PC-3 (cell line): Measurements from ENCODE around the gene ZSCAN25. TPM values are rescaled to one million over a fixed set of nuclear protein-coding genes. Genes with fewer than 3 reads are reported as not detected.
A peak's percentile ranks its signal among the peaks of the same experiment; 100 is the strongest.

ENCODE experiments used
- ATAC-seq: fragments of 200-7000 bp; cut with Tn5 transposase; 2 replicates; pipeline ENCODE4 v1.9.1; 2020; ENCODE audit warnings: mild to moderate bottlenecking, moderate library complexity
- BruUV-seq: library from RNA; stranded (reverse); fragments of 400-500 nt; replicated peaks from 2 replicates; lab custom pipeline; 2021; lab: Mats Ljungman, UMichigan
- CTCF ChIA-PET: fragments of 300-600 bp; sonication (Branson Sonifier 250); formaldehyde crosslinking; loops from one replicate; lab custom pipeline; 2022; ENCODE audit warnings: antibody characterized with exemption; lab: Charles Lee
- POLR2A ChIA-PET: fragments of 300-600 bp; sonication (Branson Sonifier 250); formaldehyde crosslinking; loops from one replicate; lab custom pipeline; 2022; ENCODE audit warnings: antibody characterized with exemption; ENCODE audit not compliant: unreplicated experiment; lab: Charles Lee
- DNase-seq: peaks from one replicate; pipeline ENCODE4 v3.0.0-alpha.2; 2015
- H2AFZ ChIP-seq: fragments of 300-600 bp; sonication (generic); 2 replicates; pipeline ENCODE4 v1.6.0; 2016; ENCODE audit warnings: antibody characterized with exemption, low read length
- H3F3A ChIP-seq: fragments of 300-600 bp; sonication (generic); one replicate; pipeline ENCODE4 v1.6.0; 2017; ENCODE audit warnings: antibody characterized with exemption, low read length, control low read depth, mild to moderate bottlenecking; ENCODE audit not compliant: unreplicated experiment
- H3K27ac ChIP-seq: fragments of 300-600 bp; sonication (generic); 2 replicates; pipeline ENCODE4 v1.5.1; 2016; ENCODE audit warnings: mild to moderate bottlenecking, low read length
- H3K27me3 ChIP-seq: fragments of 300-600 bp; sonication (generic); 2 replicates; pipeline ENCODE4 v1.6.1; 2016; ENCODE audit warnings: low read length, mixed read lengths
- H3K36me3 ChIP-seq: fragments of 300-600 bp; sonication (generic); 2 replicates; pipeline ENCODE4 v1.6.1; 2016; ENCODE audit warnings: low read depth, mixed run types, low read length, mixed read lengths
- H3K4me1 ChIP-seq: fragments of 300-600 bp; sonication (generic); 2 replicates; pipeline ENCODE4 v1.5.1; 2016; ENCODE audit warnings: low read length; ENCODE audit not compliant: insufficient read depth
- H3K4me2 ChIP-seq: fragments of 300-600 bp; sonication (generic); 2 replicates; pipeline ENCODE4 v1.6.0; 2016; ENCODE audit warnings: low read length
- H3K4me3 ChIP-seq: fragments of 300-600 bp; sonication (generic); 2 replicates; pipeline ENCODE4 v1.5.1; 2016; ENCODE audit warnings: mild to moderate bottlenecking, low read length, mixed read lengths
- H3K79me2 ChIP-seq: fragments of 300-600 bp; sonication (generic); 2 replicates; pipeline ENCODE4 v1.6.1; 2017; ENCODE audit warnings: low read length, mixed read lengths
- H3K9ac ChIP-seq: fragments of 300-600 bp; sonication (generic); 2 replicates; pipeline ENCODE4 v1.6.0; 2016; ENCODE audit warnings: mild to moderate bottlenecking, low read length
- H3K9me2 ChIP-seq: fragments of 300-600 bp; sonication (generic); replicated peaks from 2 replicates; pipeline ENCODE4 v1.6.1; 2016; ENCODE audit warnings: mixed run types, low read length, mixed read lengths
- H3K9me3 ChIP-seq: fragments of 300-600 bp; sonication (generic); 2 replicates; pipeline ENCODE4 v1.6.1; 2016; ENCODE audit warnings: low read length, mixed read lengths
- H4K20me1 ChIP-seq: fragments of 300-600 bp; sonication (generic); 2 replicates; pipeline ENCODE4 v1.6.1; 2016; ENCODE audit warnings: low read length, mixed read lengths
- CTCF ChIP-seq: fragments of 300-600 bp; sonication (generic); conservative IDR thresholded peaks from 2 replicates; pipeline ENCODE4 v1.5.1; 2017; ENCODE audit warnings: antibody characterized with exemption, low read depth, mild to moderate bottlenecking, low read length
- EZH2 ChIP-seq: fragments of 300-600 bp; sonication (generic); IDR thresholded peaks from one replicate; pipeline ENCODE4 v1.6.1; 2017; ENCODE audit warnings: antibody characterized with exemption, mild to moderate bottlenecking, low read length; ENCODE audit not compliant: unreplicated experiment
- EZH2phosphoT487 ChIP-seq: fragments of 300-600 bp; sonication (generic); IDR thresholded peaks from 2 replicates; pipeline ENCODE4 v1.6.1; 2018; ENCODE audit warnings: mild to moderate bottlenecking, antibody characterized with exemption, low read length, borderline replicate concordance
- intact Hi-C: fragments of 100-400 bp; cut with micrococcal nuclease; formaldehyde crosslinking; loops from 2 replicates; pipeline ENCODE4 v1.9.0; 2023
- total RNA-seq: library from RNA; depleted of rRNA; stranded (reverse); fragments of >200 nt; gene quantifications from 2 replicates; pipeline ENCODE4 v1.2.3, GENCODE V29; 2014

The ZSCAN25 gene
- total RNA-seq, 1 experiment from 2014 or later = 13.9 TPM

GRCh38 chr7:99601656-99602310 is 15.0 kb upstream of the ZSCAN25 start:
- H3K9me2 ChIP-seq = no peaks in the 10 kb centered on the region
- H3K79me2 ChIP-seq = no peaks in the 10 kb centered on the region
- H3K9ac ChIP-seq = no peak overlapping the region
- ATAC-seq (no peak), DNase-seq (no peak)
- H3K4me1 ChIP-seq = no peaks in the 10 kb centered on the region
- intact Hi-C loops = no loop called here
- no peak overlapping the region for H2AFZ ChIP-seq
- H3K9me3 ChIP-seq = no peaks in the 10 kb centered on the region
- H3K4me2 ChIP-seq = no peak overlapping the region
- CTCF ChIA-PET = interaction anchor here (1.2 kb wide), 1 partner anchor 76 kb away, joined by 3 read pairs; no protein-coding TSS in a partner anchor
- H3K4me3 ChIP-seq = no peak overlapping the region
- H3K27me3 ChIP-seq = no peaks in the 10 kb centered on the region
- POLR2A ChIA-PET = no interaction called here
- H3F3A ChIP-seq = no peaks in the 10 kb centered on the region
- BruUV-seq = no TSS peak
- H3K36me3 ChIP-seq = no peaks in the 10 kb centered on the region
- no peak overlapping the region for H3K27ac ChIP-seq
- TF ChIP-seq EZH2phosphoT487 (no peak), EZH2 (no peak), CTCF (peak; percentile 35)
- H4K20me1 ChIP-seq = no peaks in the 10 kb centered on the region

- H3K27ac ChIP-seq = no peak overlapping the region
- H3K36me3 ChIP-seq = no peaks in the 10 kb centered on the region
- no peak overlapping the region for H3K4me2 ChIP-seq
- DNase-seq = no peak
- no peaks in the 10 kb centered on the region for H3F3A ChIP-seq
- no peak overlapping the region for H2AFZ ChIP-seq
- peaks cover 8% of the 10 kb centered on the region; the same call in 1 of the 2 replicates for H3K27me3 ChIP-seq
- CTCF ChIA-PET = no interaction called here
- no peak overlapping the region for H3K4me3 ChIP-seq
- TF ChIP-seq EZH2phosphoT487 = no peak
- TF ChIP-seq CTCF = no peak
- TF ChIP-seq EZH2 = no peak
- no TSS peak for BruUV-seq
- H3K79me2 ChIP-seq = no peaks in the 10 kb centered on the region
- intact Hi-C loops = no loop called here
- no peak overlapping the region for H3K9ac ChIP-seq
- no peaks in the 10 kb centered on the region for H3K4me1 ChIP-seq
- ATAC-seq = no peak
- POLR2A ChIA-PET = no interaction called here
- no peaks in the 10 kb centered on the region for H3K9me2 ChIP-seq
- no peaks in the 10 kb centered on the region for H4K20me1 ChIP-seq
- no peaks in the 10 kb centered on the region for H3K9me3 ChIP-seq
Measured at GRCh38 chr7:99605527-99605926, 11.2 kb upstream of the ZSCAN25 start.

- ATAC-seq = no peak
- ChIA-PET POLR2A (no interaction called here), CTCF (no interaction called here)
- Histone ChIP-seq H3K27me3 (peaks cover 10% of the 10 kb centered on the region; the same call in 1 of the 2 replicates), H3K4me3 (no peak overlapping the region), H3K9ac (no peak overlapping the region), H3K79me2 (no peaks in the 10 kb centered on the region), H3F3A (no peaks in the 10 kb centered on the region), H3K9me3 (no peaks in the 10 kb centered on the region), H3K4me2 (no peak overlapping the region), H2AFZ (no peak overlapping the region), H3K4me1 (no peaks in the 10 kb centered on the region), H3K27ac (no peak overlapping the region), H3K36me3 (no peaks in the 10 kb centered on the region), H3K9me2 (no peaks in the 10 kb centered on the region), H4K20me1 (no peaks in the 10 kb centered on the region)
- no peak for DNase-seq
- intact Hi-C loops = no loop called here
- no TSS peak for BruUV-seq
- TF ChIP-seq EZH2phosphoT487 = no peak
- TF ChIP-seq CTCF = no peak
- no peak for TF ChIP-seq EZH2
Measured at GRCh38 chr7:99606531-99606930, 10.2 kb upstream of the ZSCAN25 start.
